IMR-90 (cell line): Measurements from ENCODE around the gene KCNG4.

Experiments used
- BHLHE40 ChIP-seq: fragments of 150-350 bp; IDR thresholded peaks from 2 replicates; pipeline ENCODE4 v1.6.1; 2016; ENCODE audit warnings: mild to moderate bottlenecking, low read depth, low read length
- CEBPB ChIP-seq: IDR thresholded peaks from 2 replicates; pipeline ENCODE4 v1.6.1; 2012; ENCODE audit warnings: low read depth, low read length, improper control_type of control experiment
- CHD1 ChIP-seq: IDR thresholded peaks from 2 replicates; pipeline ENCODE4 v1.6.1; 2012; ENCODE audit warnings: low read depth, low read length, improper control_type of control experiment
- MAZ ChIP-seq: IDR thresholded peaks from 2 replicates; pipeline ENCODE4 v1.6.1; 2012; ENCODE audit warnings: low read depth, mild to moderate bottlenecking, low read length, improper control_type of control experiment, moderate library complexity, borderline replicate concordance
- MXI1 ChIP-seq: IDR thresholded peaks from 2 replicates; pipeline ENCODE4 v1.6.1; 2012; ENCODE audit warnings: low read depth, mild to moderate bottlenecking, low read length, moderate library complexity, borderline replicate concordance
- NFE2L2 ChIP-seq: fragments of 150-350 bp; IDR thresholded peaks from 2 replicates; pipeline ENCODE4 v1.6.1; 2016; ENCODE audit warnings: low read depth, mild to moderate bottlenecking, low read length
- POLR2A ChIP-seq: IDR thresholded peaks from 2 replicates; pipeline ENCODE4 v1.6.1; 2012; ENCODE audit warnings: mild to moderate bottlenecking, low read depth, low read length
- RAD21 ChIP-seq: IDR thresholded peaks from 2 replicates; pipeline ENCODE4 v1.6.1; 2012; ENCODE audit warnings: low read length, improper control_type of control experiment
- RCOR1 ChIP-seq: IDR thresholded peaks from 2 replicates; pipeline ENCODE4 v1.6.1; 2012; ENCODE audit warnings: mild to moderate bottlenecking, low read length, improper control_type of control experiment; ENCODE audit not compliant: insufficient replicate concordance
- RFX5 ChIP-seq: IDR thresholded peaks from 2 replicates; pipeline ENCODE4 v1.8.0; 2012; ENCODE audit warnings: low read depth, mild to moderate bottlenecking, low read length, moderate library complexity
- SMC3 ChIP-seq: fragments of 150-350 bp; IDR thresholded peaks from 2 replicates; pipeline ENCODE4 v1.6.1; 2016; ENCODE audit warnings: low read depth, mild to moderate bottlenecking, antibody characterized with exemption, low read length, moderate library complexity
- TF ChIP-seq, protein P1 (sequence below): conservative IDR thresholded peaks from 2 replicates; pipeline ENCODE4 v1.5.1; 2012; ENCODE audit warnings: mild to moderate bottlenecking, low read depth, low read length, improper control_type of control experiment
- TF ChIP-seq, protein P2 (sequence below): fragments of 150-350 bp; IDR thresholded peaks from 2 replicates; pipeline ENCODE4 v1.6.1; 2017; ENCODE audit warnings: mild to moderate bottlenecking, antibody characterized with exemption, low read length, low read depth
- TF ChIP-seq, protein P3 (sequence below): fragments of 150-350 bp; IDR thresholded peaks from 2 replicates; pipeline ENCODE4 v1.6.1; 2016; ENCODE audit warnings: low read depth, mild to moderate bottlenecking, low read length, moderate library complexity, borderline replicate concordance

DNA sequence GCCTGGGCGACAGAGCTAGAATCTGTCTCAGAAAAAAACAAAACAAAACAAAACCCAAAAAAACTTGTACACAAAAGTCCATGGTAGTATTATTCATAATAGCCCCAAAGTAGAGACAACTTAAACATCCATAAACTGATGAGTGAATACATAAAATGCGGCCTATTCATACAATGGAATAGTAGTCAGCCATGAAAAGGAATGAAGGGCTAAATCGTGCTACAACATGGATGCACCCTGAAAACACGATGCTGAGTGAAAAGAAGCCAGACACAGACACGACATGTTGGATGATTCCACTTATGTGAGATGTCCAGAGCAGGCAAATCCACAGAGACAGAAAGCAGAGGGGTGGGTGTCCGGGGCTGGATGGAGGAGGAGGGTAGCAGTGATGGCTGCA, 12.3 kb downstream of the KCNG4 start:
- no peak for TF ChIP-seq POLR2A
- TF ChIP-seq, protein P1, sequence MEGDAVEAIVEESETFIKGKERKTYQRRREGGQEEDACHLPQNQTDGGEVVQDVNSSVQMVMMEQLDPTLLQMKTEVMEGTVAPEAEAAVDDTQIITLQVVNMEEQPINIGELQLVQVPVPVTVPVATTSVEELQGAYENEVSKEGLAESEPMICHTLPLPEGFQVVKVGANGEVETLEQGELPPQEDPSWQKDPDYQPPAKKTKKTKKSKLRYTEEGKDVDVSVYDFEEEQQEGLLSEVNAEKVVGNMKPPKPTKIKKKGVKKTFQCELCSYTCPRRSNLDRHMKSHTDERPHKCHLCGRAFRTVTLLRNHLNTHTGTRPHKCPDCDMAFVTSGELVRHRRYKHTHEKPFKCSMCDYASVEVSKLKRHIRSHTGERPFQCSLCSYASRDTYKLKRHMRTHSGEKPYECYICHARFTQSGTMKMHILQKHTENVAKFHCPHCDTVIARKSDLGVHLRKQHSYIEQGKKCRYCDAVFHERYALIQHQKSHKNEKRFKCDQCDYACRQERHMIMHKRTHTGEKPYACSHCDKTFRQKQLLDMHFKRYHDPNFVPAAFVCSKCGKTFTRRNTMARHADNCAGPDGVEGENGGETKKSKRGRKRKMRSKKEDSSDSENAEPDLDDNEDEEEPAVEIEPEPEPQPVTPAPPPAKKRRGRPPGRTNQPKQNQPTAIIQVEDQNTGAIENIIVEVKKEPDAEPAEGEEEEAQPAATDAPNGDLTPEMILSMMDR = no peak
- no peak for TF ChIP-seq RFX5
- TF ChIP-seq RCOR1 = no peak
- no peak for TF ChIP-seq RAD21
- TF ChIP-seq CHD1 = no peak
- TF ChIP-seq CEBPB = no peak
- TF ChIP-seq MAZ = no peak
- TF ChIP-seq MXI1 = no peak
- no peak for TF ChIP-seq BHLHE40
- TF ChIP-seq SMC3 = no peak
- TF ChIP-seq, protein P2, sequence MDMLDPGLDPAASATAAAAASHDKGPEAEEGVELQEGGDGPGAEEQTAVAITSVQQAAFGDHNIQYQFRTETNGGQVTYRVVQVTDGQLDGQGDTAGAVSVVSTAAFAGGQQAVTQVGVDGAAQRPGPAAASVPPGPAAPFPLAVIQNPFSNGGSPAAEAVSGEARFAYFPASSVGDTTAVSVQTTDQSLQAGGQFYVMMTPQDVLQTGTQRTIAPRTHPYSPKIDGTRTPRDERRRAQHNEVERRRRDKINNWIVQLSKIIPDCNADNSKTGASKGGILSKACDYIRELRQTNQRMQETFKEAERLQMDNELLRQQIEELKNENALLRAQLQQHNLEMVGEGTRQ = no peak
- no peak for TF ChIP-seq NFE2L2
- TF ChIP-seq, protein P3, sequence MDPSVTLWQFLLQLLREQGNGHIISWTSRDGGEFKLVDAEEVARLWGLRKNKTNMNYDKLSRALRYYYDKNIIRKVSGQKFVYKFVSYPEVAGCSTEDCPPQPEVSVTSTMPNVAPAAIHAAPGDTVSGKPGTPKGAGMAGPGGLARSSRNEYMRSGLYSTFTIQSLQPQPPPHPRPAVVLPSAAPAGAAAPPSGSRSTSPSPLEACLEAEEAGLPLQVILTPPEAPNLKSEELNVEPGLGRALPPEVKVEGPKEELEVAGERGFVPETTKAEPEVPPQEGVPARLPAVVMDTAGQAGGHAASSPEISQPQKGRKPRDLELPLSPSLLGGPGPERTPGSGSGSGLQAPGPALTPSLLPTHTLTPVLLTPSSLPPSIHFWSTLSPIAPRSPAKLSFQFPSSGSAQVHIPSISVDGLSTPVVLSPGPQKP = no peak
